Brain microvascular endothelial cell (primary cell): ENCODE measurements around the gene ZIC2.

Experiments used
- DNase-seq: peaks from one replicate; pipeline ENCODE4 v3.0.0-alpha.2; 2020
- H3K27ac ChIP-seq: fragments of 250-450 bp; sonication (Bioruptor Pico); 2 replicates; pipeline ENCODE4 v1.5.1; 2020; ENCODE audit warnings: mild to moderate bottlenecking, moderate library complexity
- H3K27me3 ChIP-seq: fragments of 250-450 bp; sonication (Bioruptor Pico); replicated peaks from 2 replicates; pipeline ENCODE4 v1.5.1; 2020; ENCODE audit warnings: mild to moderate bottlenecking
- H3K36me3 ChIP-seq: fragments of 250-450 bp; sonication (Bioruptor Pico); replicated peaks from 2 replicates; pipeline ENCODE4 v1.5.1; 2020; ENCODE audit warnings: mild to moderate bottlenecking
- H3K4me3 ChIP-seq: 2 replicates; pipeline ENCODE4 v1.5.1; 2011; ENCODE audit warnings: low read depth, mild to moderate bottlenecking, control low read depth, low read length, moderate library complexity
- in situ Hi-C: cut with HindIII; loops from 2 replicates; pipeline ENCODE4 v1.10.0; 2017; ENCODE audit warnings: low sequenced_read_pairs, low pct_ligation_motif_present
- TF ChIP-seq, protein P1 (sequence below): IDR thresholded peaks from 2 replicates; pipeline ENCODE4 v1.5.1; 2011; ENCODE audit warnings: low read depth, mild to moderate bottlenecking, moderate library complexity, low read length, control low read depth, inconsistent platforms; ENCODE audit errors: missing control alignments

Gene ZIC2

DNA sequence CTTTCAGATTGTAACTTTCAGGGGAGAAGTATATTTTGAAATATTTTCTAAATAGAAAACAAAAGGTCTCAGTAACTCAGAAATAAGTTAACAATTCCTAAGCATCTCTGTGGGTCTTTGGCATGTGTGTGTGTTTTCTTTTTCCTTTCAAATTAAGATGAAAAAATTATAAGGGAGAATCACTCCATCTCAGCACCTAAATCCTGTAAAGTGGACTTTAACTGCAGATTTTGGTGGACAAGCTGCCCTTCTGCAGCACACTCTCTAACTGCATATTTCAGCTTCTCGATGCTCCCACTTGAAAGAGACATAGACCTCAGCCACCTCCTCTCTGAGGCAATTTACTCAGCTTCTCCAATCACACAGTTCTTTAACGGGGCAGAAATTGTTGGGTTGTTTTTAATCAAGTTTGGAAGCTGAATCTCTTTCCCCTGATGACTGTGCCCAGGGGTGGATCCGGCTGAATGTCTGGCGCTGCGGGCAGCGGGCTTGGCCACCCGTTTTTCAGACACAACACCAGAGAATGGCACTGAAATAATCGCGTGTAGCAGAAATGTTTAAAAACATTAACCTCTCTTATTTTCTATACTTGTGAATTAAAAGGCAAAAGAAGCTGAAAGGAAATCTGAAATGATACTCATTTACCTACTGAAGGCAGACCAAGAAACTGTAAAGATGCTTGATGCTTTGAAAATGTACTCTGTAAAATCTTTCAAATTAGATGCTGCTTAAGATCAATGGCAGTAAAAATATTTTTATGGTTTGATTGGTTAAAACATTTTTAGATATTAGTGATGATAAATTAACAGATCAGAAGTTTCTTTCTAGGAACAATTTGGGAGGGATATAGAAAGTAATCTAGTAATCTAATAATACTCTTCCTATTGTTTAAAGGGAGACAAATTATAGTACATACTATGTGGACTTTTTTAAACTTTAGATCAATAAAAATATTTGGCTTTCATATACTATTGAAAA is 12.4 kb downstream of the ZIC2 start:
- no peaks in the 10 kb centered on the region for H3K27me3 ChIP-seq
- DNase-seq, result no peak
- no peak overlapping the region for H3K27ac ChIP-seq
- TF ChIP-seq, protein P1, sequence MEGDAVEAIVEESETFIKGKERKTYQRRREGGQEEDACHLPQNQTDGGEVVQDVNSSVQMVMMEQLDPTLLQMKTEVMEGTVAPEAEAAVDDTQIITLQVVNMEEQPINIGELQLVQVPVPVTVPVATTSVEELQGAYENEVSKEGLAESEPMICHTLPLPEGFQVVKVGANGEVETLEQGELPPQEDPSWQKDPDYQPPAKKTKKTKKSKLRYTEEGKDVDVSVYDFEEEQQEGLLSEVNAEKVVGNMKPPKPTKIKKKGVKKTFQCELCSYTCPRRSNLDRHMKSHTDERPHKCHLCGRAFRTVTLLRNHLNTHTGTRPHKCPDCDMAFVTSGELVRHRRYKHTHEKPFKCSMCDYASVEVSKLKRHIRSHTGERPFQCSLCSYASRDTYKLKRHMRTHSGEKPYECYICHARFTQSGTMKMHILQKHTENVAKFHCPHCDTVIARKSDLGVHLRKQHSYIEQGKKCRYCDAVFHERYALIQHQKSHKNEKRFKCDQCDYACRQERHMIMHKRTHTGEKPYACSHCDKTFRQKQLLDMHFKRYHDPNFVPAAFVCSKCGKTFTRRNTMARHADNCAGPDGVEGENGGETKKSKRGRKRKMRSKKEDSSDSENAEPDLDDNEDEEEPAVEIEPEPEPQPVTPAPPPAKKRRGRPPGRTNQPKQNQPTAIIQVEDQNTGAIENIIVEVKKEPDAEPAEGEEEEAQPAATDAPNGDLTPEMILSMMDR, result no peak
- H3K36me3 ChIP-seq, result no peaks in the 10 kb centered on the region
- in situ Hi-C loops, result no loop called here
- no peak overlapping the region for H3K4me3 ChIP-seq

DNA sequence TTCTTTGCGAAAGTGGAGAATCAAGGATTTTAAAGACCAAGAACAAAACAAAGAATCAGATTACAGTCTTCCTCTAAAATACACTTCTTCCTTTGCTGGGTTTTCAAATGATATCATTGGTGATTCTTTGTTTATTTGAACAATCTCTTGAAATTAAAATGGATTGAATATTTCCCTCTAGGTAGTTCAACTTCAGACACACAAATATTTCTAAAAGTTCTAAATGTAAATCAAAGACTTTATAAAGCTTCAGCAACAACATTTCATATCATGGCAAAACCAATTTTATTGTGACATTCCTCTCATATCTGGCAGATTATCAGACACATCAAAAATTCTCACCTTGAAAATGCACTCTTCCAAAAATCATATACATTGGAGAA is 13.0 kb downstream of the ZIC2 start:
- TF ChIP-seq, protein P1, result no peak
- H3K27me3 ChIP-seq, result no peaks in the 10 kb centered on the region
- in situ Hi-C loops, result no loop called here

DNA sequence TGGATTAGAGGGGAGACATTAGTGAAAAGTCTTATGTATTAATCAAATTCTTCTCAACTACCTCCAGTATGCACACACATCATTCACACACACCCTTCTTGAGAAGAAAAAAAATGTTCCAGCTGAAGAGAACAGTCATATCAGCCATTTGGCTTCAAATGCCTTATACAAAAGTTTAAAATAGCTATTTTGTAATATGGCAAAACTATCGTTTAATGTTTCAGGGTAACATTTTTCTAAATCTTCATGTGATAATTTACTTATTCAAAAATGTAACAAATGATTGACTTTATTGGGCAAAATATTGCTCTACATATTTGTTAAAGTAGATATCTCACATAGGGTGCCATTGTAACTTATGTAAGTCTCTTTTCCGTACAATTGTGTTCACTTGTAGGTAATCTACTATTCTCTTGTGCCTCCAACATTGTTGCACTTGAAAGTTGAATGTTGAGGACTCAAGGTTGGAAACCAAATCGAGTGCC is 13.6 kb downstream of the ZIC2 start:
- Histone ChIP-seq H3K36me3 (no peaks in the 10 kb centered on the region), H3K27me3 (no peaks in the 10 kb centered on the region), H3K4me3 (no peak overlapping the region), H3K27ac (no peak overlapping the region)
- DNase-seq, result no peak
- TF ChIP-seq, protein P1, result no peak
- in situ Hi-C loops, result no loop called here

More for the DNA sequence above, 13.0 kb downstream of the ZIC2 start:
- H3K4me3 ChIP-seq, result no peak overlapping the region
- H3K36me3 ChIP-seq, result no peaks in the 10 kb centered on the region
- H3K27ac ChIP-seq, result no peak overlapping the region
- no peak for DNase-seq

DNA sequence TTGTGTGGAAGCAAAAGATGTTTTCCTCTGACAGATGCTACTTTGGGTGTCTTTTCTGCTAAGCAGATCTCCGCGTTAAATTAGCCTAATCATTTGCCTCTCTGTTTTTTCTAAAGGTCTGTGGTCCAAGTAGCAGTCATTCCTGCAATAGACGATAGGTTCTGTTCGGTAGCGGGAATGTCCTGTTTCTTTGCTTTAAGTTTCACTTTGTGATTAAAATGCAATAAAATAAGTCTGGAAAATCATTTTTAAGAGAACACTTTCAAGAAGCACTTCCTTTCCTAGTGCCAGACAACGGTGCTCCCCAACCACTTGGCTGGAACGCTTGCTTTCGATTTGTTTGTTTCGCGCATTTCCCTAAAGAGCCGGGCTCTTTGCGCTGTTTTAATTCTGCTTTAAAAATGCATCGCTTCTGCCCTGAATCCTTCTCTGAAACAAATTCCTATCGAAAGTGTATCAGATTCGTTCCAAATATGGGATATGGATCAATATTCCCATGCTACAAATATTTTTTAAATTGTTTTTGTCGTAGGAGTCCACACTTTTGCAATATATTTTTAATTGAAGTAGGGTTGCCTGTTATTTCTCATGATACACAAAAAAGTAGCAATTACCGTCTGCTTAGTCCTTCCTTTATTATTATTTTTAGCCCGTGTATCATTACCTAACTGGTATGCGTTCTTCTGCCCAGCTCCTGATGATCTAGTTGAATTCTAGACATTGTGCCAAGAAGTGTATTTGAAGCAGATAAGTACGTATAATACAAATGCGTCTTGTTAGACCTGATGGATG is 14.2 kb downstream of the ZIC2 start:
- no peak for DNase-seq
- Histone ChIP-seq H3K36me3 (no peaks in the 10 kb centered on the region), H3K27ac (no peak overlapping the region), H3K27me3 (no peaks in the 10 kb centered on the region), H3K4me3 (peak overlapping the region; percentile 28)
- TF ChIP-seq, protein P1, result no peak
- in situ Hi-C loops, result no loop called here

DNA sequence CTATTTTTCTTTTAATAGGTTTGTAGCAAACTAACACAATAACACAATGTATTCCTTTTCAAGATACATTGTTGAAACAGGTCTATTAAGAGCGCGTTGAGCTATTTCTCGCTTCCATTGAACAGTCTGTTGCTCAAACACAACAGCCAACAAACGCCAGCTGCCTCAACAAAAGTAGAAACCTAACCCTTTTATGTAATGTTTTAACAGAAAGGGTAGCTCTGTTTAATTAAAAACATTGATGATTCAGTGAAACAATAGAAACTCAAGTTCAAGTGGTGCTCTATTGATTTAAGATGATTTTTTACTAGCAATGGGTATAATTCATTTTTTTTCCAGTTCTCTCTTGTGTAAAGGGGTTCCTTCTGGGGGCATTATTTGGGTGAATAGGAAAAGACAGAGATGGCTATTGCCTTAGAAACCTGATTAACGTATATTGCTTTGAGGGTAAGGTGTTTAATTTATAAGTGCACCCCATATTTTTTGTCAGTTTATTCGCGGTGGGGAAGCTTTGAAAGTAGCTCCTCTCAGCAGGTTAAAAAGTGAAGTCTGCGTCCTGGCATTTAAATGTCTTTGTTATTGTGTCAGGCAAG is 14.9 kb downstream of the ZIC2 start:
- in situ Hi-C loops, result no loop called here
- TF ChIP-seq, protein P1, result no peak
- Histone ChIP-seq H3K36me3 (no peaks in the 10 kb centered on the region), H3K4me3 (no peak overlapping the region), H3K27ac (no peak overlapping the region), H3K27me3 (no peaks in the 10 kb centered on the region)
- no peak for DNase-seq
